Measurements from ENCODE around the gene DOCK10.

The DOCK10 gene

DNA sequence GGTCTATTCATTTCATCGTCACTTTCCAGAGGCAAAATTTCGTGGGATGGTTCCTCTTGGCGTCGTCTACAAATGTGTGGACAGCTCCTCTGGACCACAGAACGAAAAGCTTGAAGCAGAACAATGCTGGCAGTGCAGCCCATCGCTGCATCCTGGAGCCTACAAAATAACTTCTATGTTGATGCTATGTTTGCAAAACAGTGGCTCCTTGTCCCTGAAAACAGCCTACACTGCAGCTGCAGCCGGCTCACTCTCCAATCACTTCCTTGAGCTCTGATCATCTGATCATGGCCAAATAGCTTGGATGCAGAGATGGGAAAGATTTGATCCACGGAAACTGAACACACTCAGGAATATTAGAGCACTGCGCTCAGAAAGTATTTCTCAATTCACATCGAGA lies 60.0 kb downstream of the DOCK10 start:
- TF ChIP-seq POLR2A (IDR thresholded peaks at IDR 0.05; ENCODE audit: extremely low read depth, insufficient read length) (no peak), MYC (IDR thresholded peaks at IDR 0.05; ENCODE audit: low read depth, low read length) (no peak)
- TF ChIP-seq, protein P1, sequence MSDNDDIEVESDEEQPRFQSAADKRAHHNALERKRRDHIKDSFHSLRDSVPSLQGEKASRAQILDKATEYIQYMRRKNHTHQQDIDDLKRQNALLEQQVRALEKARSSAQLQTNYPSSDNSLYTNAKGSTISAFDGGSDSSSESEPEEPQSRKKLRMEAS (IDR thresholded peaks at IDR 0.05; ENCODE audit: low read depth, low read length): no peak
- TF ChIP-seq, protein P2, sequence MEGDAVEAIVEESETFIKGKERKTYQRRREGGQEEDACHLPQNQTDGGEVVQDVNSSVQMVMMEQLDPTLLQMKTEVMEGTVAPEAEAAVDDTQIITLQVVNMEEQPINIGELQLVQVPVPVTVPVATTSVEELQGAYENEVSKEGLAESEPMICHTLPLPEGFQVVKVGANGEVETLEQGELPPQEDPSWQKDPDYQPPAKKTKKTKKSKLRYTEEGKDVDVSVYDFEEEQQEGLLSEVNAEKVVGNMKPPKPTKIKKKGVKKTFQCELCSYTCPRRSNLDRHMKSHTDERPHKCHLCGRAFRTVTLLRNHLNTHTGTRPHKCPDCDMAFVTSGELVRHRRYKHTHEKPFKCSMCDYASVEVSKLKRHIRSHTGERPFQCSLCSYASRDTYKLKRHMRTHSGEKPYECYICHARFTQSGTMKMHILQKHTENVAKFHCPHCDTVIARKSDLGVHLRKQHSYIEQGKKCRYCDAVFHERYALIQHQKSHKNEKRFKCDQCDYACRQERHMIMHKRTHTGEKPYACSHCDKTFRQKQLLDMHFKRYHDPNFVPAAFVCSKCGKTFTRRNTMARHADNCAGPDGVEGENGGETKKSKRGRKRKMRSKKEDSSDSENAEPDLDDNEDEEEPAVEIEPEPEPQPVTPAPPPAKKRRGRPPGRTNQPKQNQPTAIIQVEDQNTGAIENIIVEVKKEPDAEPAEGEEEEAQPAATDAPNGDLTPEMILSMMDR (IDR thresholded peaks at IDR 0.05; ENCODE audit: low read depth, low read length): no peak
- DNase-seq (ENCODE audit: low read depth): no peak
- no peak overlapping the region for H3K4me3 ChIP-seq (ENCODE audit: low read depth, low read length)

DNA sequence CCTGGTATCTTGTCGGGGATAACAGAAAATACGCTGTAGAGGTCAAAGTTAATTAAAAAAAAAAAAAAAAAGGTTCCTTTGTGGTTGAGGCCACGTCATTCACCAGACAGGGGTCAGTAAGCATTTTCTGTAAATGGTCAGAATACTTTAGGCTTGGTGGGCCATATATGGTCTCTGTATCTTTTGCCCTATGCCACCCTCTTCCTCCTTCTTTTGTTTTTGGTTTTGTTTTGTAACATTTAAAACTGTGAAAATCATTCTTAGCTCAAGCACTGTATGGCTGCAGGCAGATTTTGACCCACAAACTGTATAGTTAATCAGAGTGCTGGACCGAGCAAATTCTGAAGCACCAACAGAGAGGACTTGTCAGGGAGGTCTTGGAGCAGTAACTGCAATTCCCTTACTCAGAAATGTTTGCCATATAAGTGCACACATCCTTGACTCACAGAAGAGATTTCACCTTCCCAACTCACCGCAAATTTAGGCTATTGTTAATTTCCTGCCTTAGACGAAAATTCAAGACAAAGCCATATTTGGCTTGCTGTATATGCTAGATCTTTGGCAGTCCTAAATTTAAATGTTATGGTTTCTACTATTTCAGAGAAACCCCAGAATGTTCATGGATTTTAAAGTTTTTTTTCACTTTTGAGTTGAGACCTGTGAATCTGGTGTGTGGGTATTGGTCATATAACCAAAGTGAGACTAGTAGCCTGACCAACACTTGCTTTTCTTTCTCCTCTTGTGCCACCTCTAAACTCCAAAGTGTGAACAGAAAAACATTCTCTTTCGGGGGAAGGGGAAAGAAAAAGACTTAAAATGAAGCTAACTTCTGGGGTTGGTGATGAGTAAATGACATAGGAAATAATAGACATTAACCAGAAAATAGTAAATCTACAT lies 65.4 kb downstream of the DOCK10 start:
- no peak overlapping the region for H3K4me3 ChIP-seq (ENCODE audit: low read depth, low read length)

DNA sequence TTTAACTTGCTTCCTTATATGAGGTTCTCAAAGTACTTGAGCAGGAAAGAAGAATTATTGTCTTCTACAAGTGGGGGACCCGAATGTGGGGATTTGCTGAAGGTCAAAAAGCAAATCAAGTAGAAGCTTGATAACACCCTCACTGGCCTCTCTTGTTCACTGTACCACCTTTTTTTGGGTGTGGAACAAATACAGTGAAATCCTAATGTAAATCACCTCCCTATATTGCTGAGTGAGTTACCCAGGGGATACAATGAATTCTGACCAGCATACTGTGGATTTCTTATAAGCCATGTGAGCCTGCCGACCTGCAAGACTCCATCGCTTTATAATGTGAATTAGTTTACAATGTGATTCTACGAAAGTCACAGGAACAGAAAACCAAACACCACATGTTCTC lies 66.5 kb downstream of the DOCK10 start:
- H3K4me3 ChIP-seq (ENCODE audit: low read depth, low read length): no peak overlapping the region
- TF ChIP-seq POLR2A (IDR thresholded peaks at IDR 0.05; ENCODE audit: extremely low read depth, insufficient read length) (no peak), MYC (IDR thresholded peaks at IDR 0.05; ENCODE audit: low read depth, low read length) (no peak)
- TF ChIP-seq, protein P2 (IDR thresholded peaks at IDR 0.05; ENCODE audit: low read depth, low read length): no peak
- TF ChIP-seq, protein P1 (IDR thresholded peaks at IDR 0.05; ENCODE audit: low read depth, low read length): no peak
- no peak for DNase-seq (ENCODE audit: low read depth)

More for the DNA sequence above, 65.4 kb downstream of the DOCK10 start:
- DNase-seq (ENCODE audit: low read depth): no peak
- no peak for TF ChIP-seq MYC (IDR thresholded peaks at IDR 0.05; ENCODE audit: low read depth, low read length)

DNA sequence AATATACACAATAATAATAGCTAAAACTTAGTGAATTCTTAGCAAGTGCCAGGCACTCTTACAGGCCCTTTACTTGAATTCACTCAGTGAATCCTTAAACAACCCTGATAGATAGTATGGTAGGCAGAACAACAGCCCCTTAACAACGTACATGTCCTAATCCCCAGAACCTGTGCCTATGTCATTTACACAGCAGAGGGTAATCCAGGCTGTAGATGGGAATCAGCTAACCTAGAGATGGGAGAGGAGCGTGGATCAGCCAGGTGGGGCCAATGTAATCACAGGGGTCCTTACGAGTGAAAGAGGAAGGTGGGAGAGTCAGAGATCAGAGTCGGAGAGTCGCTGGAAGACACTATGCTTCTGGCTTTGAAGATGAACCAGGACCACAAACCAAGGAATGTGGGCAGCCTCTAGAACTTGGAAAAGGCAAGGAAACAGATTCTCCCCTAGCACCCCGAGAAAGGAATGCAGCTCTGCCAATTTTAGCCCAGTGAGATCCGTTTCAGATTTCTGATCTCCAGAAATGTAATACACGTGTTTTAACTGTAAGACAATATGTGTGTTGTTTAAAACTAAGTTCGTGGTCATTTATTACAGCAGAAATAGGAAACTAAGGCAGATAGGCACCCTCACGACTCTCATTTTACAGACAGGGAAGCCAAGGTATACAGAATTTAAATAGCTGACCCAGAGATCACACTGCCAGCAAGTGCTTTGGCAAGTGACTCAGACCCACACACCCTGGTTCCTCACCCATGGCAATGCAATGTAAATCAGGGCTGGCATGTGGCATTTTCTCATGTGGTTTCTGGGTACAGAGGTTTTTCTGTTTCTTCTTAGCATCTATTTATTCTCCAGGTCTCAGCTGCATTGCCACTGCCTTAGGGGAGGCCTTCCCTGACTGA lies 68.9 kb downstream of the DOCK10 start:
- H3K4me3 ChIP-seq (ENCODE audit: low read depth, low read length): no peak overlapping the region
- no peak for DNase-seq (ENCODE audit: low read depth)
- TF ChIP-seq MYC (IDR thresholded peaks at IDR 0.05; ENCODE audit: low read depth, low read length): no peak
- TF ChIP-seq POLR2A (IDR thresholded peaks at IDR 0.05; ENCODE audit: extremely low read depth, insufficient read length): no peak
- TF ChIP-seq, protein P2 (IDR thresholded peaks at IDR 0.05; ENCODE audit: low read depth, low read length): no peak
- TF ChIP-seq, protein P1 (IDR thresholded peaks at IDR 0.05; ENCODE audit: low read depth, low read length): no peak

DNA sequence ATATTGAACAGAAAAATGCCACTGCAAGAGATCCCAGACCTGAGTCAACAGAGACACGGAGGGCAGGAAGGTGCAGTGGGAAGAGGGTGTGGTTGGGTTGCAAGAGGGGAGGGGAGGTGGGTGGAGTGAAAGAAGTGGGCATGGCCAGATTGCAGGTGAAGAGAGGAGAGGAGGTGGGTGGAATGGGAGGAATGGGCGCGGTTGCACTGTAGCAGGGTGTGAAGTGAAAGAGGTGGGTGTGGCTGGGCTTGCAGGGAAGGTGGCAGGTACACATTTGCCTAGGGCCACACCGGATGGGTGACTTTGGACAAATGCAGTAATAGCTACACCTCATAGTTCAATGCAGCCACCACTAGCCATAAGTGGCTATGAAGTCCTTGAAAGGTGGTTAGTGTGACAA lies 71.1 kb downstream of the DOCK10 start:
- H3K4me3 ChIP-seq (ENCODE audit: low read depth, low read length): no peak overlapping the region
- DNase-seq (ENCODE audit: low read depth): no peak
- TF ChIP-seq, protein P1 (IDR thresholded peaks at IDR 0.05; ENCODE audit: low read depth, low read length): no peak
- TF ChIP-seq MYC (IDR thresholded peaks at IDR 0.05; ENCODE audit: low read depth, low read length) (no peak), POLR2A (IDR thresholded peaks at IDR 0.05; ENCODE audit: extremely low read depth, insufficient read length) (no peak)
- TF ChIP-seq, protein P2 (IDR thresholded peaks at IDR 0.05; ENCODE audit: low read depth, low read length): no peak

DNA sequence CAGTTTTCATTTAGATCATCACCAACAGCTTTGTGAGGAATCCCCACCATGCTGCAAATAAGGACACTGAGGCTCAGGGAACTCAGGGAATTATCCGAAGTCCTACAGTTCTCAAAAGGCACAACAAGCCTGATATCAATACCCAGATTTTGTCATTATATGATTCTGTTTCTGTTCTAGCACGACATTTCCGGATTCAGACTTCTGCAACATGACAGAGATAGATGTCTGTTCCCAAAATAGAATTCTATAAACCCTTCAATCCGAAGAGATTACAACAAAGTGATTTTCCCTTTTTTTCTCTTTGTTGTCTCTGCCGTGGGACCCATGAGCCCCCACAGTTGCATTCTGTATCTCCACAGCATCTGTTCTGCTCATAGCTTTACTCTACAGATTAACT lies 72.0 kb downstream of the DOCK10 start:
- TF ChIP-seq POLR2A (IDR thresholded peaks at IDR 0.05; ENCODE audit: extremely low read depth, insufficient read length) (no peak), MYC (IDR thresholded peaks at IDR 0.05; ENCODE audit: low read depth, low read length) (no peak)
- TF ChIP-seq, protein P1 (IDR thresholded peaks at IDR 0.05; ENCODE audit: low read depth, low read length): no peak
- TF ChIP-seq, protein P2 (IDR thresholded peaks at IDR 0.05; ENCODE audit: low read depth, low read length): no peak
- no peak for DNase-seq (ENCODE audit: low read depth)
- no peak overlapping the region for H3K4me3 ChIP-seq (ENCODE audit: low read depth, low read length)
